Bladder microvascular endothelial cell (primary cell): ENCODE data around the gene G6PC1. TPM values are rescaled to one million over a fixed set of nuclear protein-coding genes. Genes with fewer than 3 reads are reported as not detected.

ENCODE experiments used
- total RNA-seq: library from RNA; depleted of rRNA; stranded (reverse); fragments of >200 nt; gene quantifications from 2 replicates; pipeline ENCODE4 v1.2.3, GENCODE V29; 2014

Gene G6PC1
- not detected in 2 replicates for total RNA-seq

GRCh38 chr17:42900460-42901331 lies at the start of gene G6PC1:
Gene G6PC1, plus strand, starts transcription at chr17:42900799. Its CDS starts 78 bp downstream, at chr17:42900877.

GRCh38 chr17:42850954-42851353 lies 49.6 kb upstream of the G6PC1 start, which contains the start of gene AOC3:
Gene AOC3, plus strand, starts transcription at chr17:42851199. Its CDS starts 145 bp downstream, at chr17:42851344.

Other genes starting within 250 kb of the G6PC1 start
- 1.9 and 7.4 TPM in 2 replicates for gene TUBG2, start 241.5 kb upstream of the G6PC1 start, total RNA-seq
- gene PLEKHH3, start 223.8 kb upstream of the G6PC1 start, total RNA-seq, result 5.8 and 10.2 TPM in 2 replicates
- 2.1 and 2.2 TPM in 2 replicates for gene CCR10, start 219.0 kb upstream of the G6PC1 start, total RNA-seq
- 16.7 and 53.1 TPM in 2 replicates for gene CNTNAP1, start 218.3 kb upstream of the G6PC1 start, total RNA-seq
- gene EZH1, start 155.8 kb upstream of the G6PC1 start, total RNA-seq, result 9.6 and 18.8 TPM in 2 replicates
- 4.4 and 30.8 TPM in 2 replicates for gene RAMP2, start 139.6 kb upstream of the G6PC1 start, total RNA-seq
- gene VPS25, start 127.3 kb upstream of the G6PC1 start, total RNA-seq, result 35.5 and 41.0 TPM in 2 replicates
- 1.3 and 13.0 TPM in 2 replicates for gene WNK4, start 120.2 kb upstream of the G6PC1 start, total RNA-seq
- gene COA3, start 102.1 kb upstream of the G6PC1 start, total RNA-seq, result 55.1 and 59.4 TPM in 2 replicates
- not detected in 2 replicates for gene CNTD1, start 101.9 kb upstream of the G6PC1 start, total RNA-seq
- 116 and 169 TPM in 2 replicates for gene BECN1, start 76.5 kb upstream of the G6PC1 start, total RNA-seq
- 55.7 and 87.4 TPM in 2 replicates for gene PSME3, start 67.4 kb upstream of the G6PC1 start, total RNA-seq
- gene AOC2, start 56.2 kb upstream of the G6PC1 start, total RNA-seq, result 0.49 and 0.69 TPM in 2 replicates
- gene AOC3, start 49.6 kb upstream of the G6PC1 start, total RNA-seq, result 0.31 and 0.32 TPM in 2 replicates
- gene AARSD1, start 63.7 kb downstream of the G6PC1 start, total RNA-seq, result 14.4 and 18.0 TPM in 2 replicates
- gene PTGES3L, start 79.3 kb downstream of the G6PC1 start, total RNA-seq, result 0.06 and 0.16 TPM in 2 replicates
- 7.3 and 13.3 TPM in 2 replicates for gene RUNDC1, start 79.8 kb downstream of the G6PC1 start, total RNA-seq
- gene RPL27, start 97.6 kb downstream of the G6PC1 start, total RNA-seq, result 736 and 777 TPM in 2 replicates
- 10.4 and 21.9 TPM in 2 replicates for gene IFI35, start 106.0 kb downstream of the G6PC1 start, total RNA-seq
- 230 and 259 TPM in 2 replicates for gene VAT1, start 121.6 kb downstream of the G6PC1 start, total RNA-seq
- 0.16 and 0.19 TPM in 2 replicates for gene RND2, start 124.4 kb downstream of the G6PC1 start, total RNA-seq
- gene BRCA1, start 224.6 kb downstream of the G6PC1 start, total RNA-seq, result 16.8 and 25.1 TPM in 2 replicates